ENCODE measurements around the gene WNT4. TPM values are rescaled to one million over a fixed set of nuclear protein-coding genes. Genes with fewer than 3 reads are reported as not detected.

The WNT4 gene
- polyA plus RNA-seq, 4 donors: 6.7 to 8.2 (median 7.0) TPM

DNA sequence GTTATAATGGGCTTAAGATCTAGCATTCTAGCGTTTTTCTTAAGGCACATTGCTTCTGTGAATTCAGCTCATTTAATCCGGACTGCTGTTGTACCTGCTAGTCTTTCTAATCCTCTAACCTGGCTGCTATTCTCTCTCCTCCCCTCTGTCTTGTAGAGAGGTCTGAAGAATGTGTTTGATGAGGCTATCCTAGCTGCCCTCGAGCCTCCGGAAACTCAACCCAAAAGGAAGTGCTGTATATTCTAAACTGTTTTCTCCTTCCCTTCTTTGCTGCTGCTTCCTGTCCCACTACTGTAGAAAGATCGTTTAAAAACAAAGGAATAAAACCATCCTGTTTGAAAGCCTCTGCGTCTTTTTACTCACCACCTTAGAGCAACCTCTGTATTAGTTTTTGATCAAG, 53.1 kb downstream of the WNT4 start:
- no peak for DNase-seq (ENCODE audit: low read depth in 4 of 4, low spot score in 3 of 4)

DNA sequence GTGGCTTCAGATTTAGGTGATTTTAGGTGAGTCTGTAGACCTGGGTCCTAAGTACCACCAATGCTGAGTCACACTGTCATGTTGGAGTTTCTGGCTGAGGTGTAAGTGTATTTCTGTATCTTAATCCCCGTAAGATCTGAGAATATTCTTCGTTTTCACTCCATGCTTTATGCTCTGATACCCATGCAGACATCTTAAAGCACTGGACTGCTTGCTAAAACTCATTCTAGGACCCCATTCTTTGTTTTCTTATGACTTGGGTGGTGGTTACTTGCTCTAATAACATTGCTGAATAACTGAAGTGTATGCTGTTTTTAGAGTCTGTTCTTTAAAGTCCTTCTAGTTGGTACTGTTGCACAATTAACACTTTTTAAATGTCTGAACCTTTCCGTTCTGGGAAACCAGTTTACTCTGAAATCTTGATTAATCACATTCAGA, 53.7 kb downstream of the WNT4 start:
- no peak for DNase-seq (ENCODE audit: low read depth in 4 of 4, low spot score in 3 of 4)

GRCh38 chr1:22088331-22088730, 54.6 kb downstream of the WNT4 start:
- no peak for DNase-seq (ENCODE audit: low read depth in 4 of 4, low spot score in 3 of 4)

- DNase-seq (ENCODE audit: low read depth in 4 of 4, low spot score in 3 of 4): no peak
Observed at GRCh38 chr1:22080191-22080590, 62.7 kb downstream of the WNT4 start.

DNA sequence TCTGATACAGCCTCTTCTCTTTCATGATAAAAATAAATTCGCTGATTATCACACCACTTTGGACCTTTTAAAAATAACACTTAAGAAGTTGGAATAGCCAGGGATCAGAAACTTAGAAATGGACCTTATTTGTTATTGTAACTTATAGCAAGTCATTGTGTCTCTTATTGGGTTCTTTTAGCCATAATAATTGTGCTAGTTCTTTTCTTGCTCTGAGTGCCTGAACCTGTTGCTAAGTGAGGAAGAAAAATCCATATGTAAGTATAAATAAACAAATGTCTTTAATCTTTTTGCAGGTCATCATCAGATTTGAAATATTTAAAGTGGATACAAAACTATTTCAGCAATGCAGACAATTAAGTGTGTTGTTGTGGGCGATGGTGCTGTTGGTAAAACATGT, 64.8 kb downstream of the WNT4 start:
- no peak for DNase-seq (ENCODE audit: low read depth in 4 of 4, low spot score in 3 of 4)

DNA sequence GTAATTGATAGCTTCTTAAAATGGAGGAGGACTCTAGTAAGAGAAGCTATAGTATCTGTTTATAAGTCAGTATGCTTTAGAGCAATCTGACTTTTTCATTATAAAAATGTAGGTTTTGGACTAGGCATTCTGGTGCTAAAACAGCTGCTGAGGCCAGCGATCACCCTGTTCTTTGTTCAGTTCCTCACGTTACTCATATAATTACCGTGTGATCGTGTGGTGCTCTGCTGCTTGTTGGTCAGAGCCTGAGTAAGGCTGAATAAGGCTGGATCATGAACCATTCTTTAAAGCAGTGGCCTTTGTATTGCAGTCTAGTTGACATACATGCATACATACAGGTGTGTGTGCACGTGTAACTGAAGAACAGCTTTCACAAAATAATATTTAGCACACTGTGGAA, 65.2 kb downstream of the WNT4 start:
- no peak for DNase-seq (ENCODE audit: low read depth in 4 of 4, low spot score in 3 of 4)

- DNase-seq (ENCODE audit: low read depth in 4 of 4, low spot score in 3 of 4): no peak
Observed at GRCh38 chr1:22076346-22076745, 66.6 kb downstream of the WNT4 start.

DNA sequence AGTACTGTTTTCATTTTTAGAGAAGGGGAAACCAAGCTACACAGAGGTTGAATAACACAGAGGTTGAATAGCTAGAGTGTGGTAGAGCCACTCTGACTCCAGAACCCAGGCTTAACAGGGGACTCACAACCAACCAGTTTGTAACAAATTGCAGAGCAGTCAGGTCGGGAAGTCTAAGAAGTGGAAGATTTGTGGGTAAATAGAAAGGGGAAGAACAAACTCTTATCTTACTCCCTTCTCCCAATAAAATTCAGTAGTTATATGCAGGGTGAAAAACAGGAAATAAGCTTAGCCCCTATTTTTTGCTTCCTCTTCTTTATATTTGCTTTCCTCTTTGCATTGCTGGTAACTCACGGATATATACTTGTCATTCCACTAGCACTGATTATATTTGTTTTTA, 67.2 kb downstream of the WNT4 start:
- no peak for DNase-seq (ENCODE audit: low read depth in 4 of 4, low spot score in 3 of 4)

DNA sequence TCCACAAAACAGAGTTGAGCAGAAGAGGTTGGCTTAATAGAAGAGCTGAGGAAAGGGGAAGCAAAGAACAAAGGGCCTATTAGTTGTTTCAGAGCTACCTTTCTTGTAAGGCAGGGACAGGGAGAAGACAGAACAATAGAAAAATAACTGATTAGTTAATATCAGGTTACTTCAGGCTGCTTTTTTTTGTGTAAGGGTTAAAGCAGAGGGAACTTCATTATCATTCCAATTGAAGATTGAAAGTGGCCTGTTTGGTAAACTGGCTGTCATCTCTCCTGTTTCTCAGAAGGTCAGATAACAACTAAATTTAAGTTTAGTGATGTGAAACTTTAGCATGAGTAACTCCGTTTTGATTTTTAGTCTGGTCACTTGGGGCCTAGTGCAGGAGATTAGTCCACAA, 68.1 kb downstream of the WNT4 start:
- DNase-seq (ENCODE audit: low read depth in 4 of 4, low spot score in 3 of 4): no peak

GRCh38 chr1:22071511-22071910, 71.4 kb downstream of the WNT4 start:
- no peak for DNase-seq (ENCODE audit: low read depth in 4 of 4, low spot score in 3 of 4)

Other genes with a start within 250 kb of the WNT4 start
- gene HSPG2, start 205.8 kb downstream of the WNT4 start, polyA plus RNA-seq (ENCODE audit: insufficient read length in 4 of 4): 100 to 1,000 TPM; 147 to 222 (median 176) TPM
- gene CELA3B, start 166.1 kb downstream of the WNT4 start, polyA plus RNA-seq (ENCODE audit: insufficient read length in 4 of 4): under 1 TPM in 1 of 4 donors, not detected in 3; 0.13 TPM
- gene CELA3A, start 141.4 kb downstream of the WNT4 start, polyA plus RNA-seq (ENCODE audit: insufficient read length in 4 of 4): under 1 TPM in 1 of 4 donors, not detected in 3; 0.13 TPM
- 100 to 1,000 TPM; 349 to 435 (median 419) TPM for gene CDC42, start 90.4 kb downstream of the WNT4 start, polyA plus RNA-seq (ENCODE audit: insufficient read length in 4 of 4)

All from right renal pelvis (tissue), 4 donors.